Keratinocyte (primary cell): ENCODE results near the gene QPRT. TPM values are rescaled to one million over a fixed set of nuclear protein-coding genes. Genes with fewer than 3 reads are reported as not detected.

Source experiments
- DNase-seq: peaks from one replicate; pipeline ENCODE4 v3.0.0-alpha.2; 2011; ENCODE audit warnings: low read depth, missing footprints, low spot score
- FAIRE-seq: peaks from 2 replicates; lab custom pipeline; 2011; peaks lifted over from hg19 to GRCh38; lab: Jason Lieb, UNC
- H2AFZ ChIP-seq: 2 replicates; pipeline ENCODE4 v1.6.0; 2012; ENCODE audit warnings: low read length, control low read depth, inconsistent platforms; ENCODE audit not compliant: control insufficient read depth
- H3K27ac ChIP-seq: 2 replicates; pipeline ENCODE4 v1.5.1; 2011; ENCODE audit warnings: low read length; ENCODE audit not compliant: control insufficient read depth, insufficient read depth
- H3K27me3 ChIP-seq: 3 replicates; pipeline ENCODE4 v1.6.0; 2011; ENCODE audit warnings: low read length; ENCODE audit not compliant: control insufficient read depth, insufficient read depth; ENCODE audit errors: extremely low read depth
- H3K36me3 ChIP-seq, 2 experiments: 2 replicates in 1 of 2; 3 replicates in 1 of 2; pipeline ENCODE4 v1.5.1; 2011; ENCODE audit warnings: low read length in 2 of 2, mild to moderate bottlenecking in 1 of 2; ENCODE audit not compliant: control insufficient read depth in 2 of 2, insufficient read depth in 2 of 2; ENCODE audit errors: extremely low read depth in 1 of 2
- H3K4me1 ChIP-seq: 3 replicates; pipeline ENCODE4 v1.5.1; 2011; ENCODE audit warnings: low read length; ENCODE audit not compliant: control insufficient read depth, insufficient read depth; ENCODE audit errors: extremely low read depth
- H3K4me2 ChIP-seq: 3 replicates; pipeline ENCODE4 v1.6.0; 2011; ENCODE audit warnings: low read depth, low read length; ENCODE audit not compliant: control insufficient read depth, insufficient read depth; ENCODE audit errors: extremely low read depth
- H3K4me3 ChIP-seq, 3 experiments: fragments of 200-600 bp in 1 of 3; sonication (generic) in 1 of 3; 2 replicates in 2 of 3; 3 replicates in 1 of 3; pipeline ENCODE4 v1.5.1; 2011 to 2016; ENCODE audit warnings: low read length in 3 of 3, mild to moderate bottlenecking in 3 of 3, control low read depth in 2 of 3, inconsistent platforms in 1 of 3, low read depth in 1 of 3, mixed read lengths in 1 of 3, mixed run types in 1 of 3, moderate library complexity in 1 of 3; ENCODE audit not compliant: control insufficient read depth in 2 of 3, insufficient read depth in 2 of 3; ENCODE audit errors: extremely low read depth in 1 of 3
- H3K79me2 ChIP-seq: 2 replicates; pipeline ENCODE4 v1.6.0; 2012; ENCODE audit warnings: low read length; ENCODE audit not compliant: control insufficient read depth, insufficient read depth
- H3K9ac ChIP-seq: 3 replicates; pipeline ENCODE4 v1.6.0; 2011; ENCODE audit warnings: low read length; ENCODE audit not compliant: control insufficient read depth, insufficient read depth; ENCODE audit errors: extremely low read depth
- H3K9me1 ChIP-seq: 3 replicates; pipeline ENCODE4 v1.6.0; 2011; ENCODE audit warnings: low read length; ENCODE audit not compliant: control insufficient read depth, insufficient read depth; ENCODE audit errors: extremely low read depth
- H3K9me3 ChIP-seq: 2 replicates; pipeline ENCODE4 v1.5.1; 2012; ENCODE audit warnings: low read depth, low read length; ENCODE audit not compliant: control insufficient read depth
- H4K20me1 ChIP-seq: 3 replicates; pipeline ENCODE4 v1.6.0; 2011; ENCODE audit warnings: low read length; ENCODE audit not compliant: control insufficient read depth, insufficient read depth; ENCODE audit errors: extremely low read depth
- EZH2 ChIP-seq: IDR thresholded peaks from one replicate; pipeline ENCODE4 v1.6.1; 2012; ENCODE audit warnings: inconsistent platforms, mild to moderate bottlenecking, low read length, moderate library complexity
- dilution Hi-C: fragments of 300-500 bp; cut with MboI; formaldehyde crosslinking; loops from one replicate; pipeline ENCODE4 v1.7.0; 2020; ENCODE audit warnings: low sequenced_read_pairs; ENCODE audit not compliant: extremely low pct_ligation_motif_present
- polyA plus RNA-seq, 5 experiments: library from polyadenylated mRNA; depleted of rRNA in 3 of 5; stranded (reverse) in 3 of 5; stranded (forward) in 1 of 5; unstranded in 1 of 5; fragments of >200 nt; gene quantifications; 1 replicate in 1 of 5; 2 replicates in 3 of 5; 3 replicates in 1 of 5; pipeline versions ENCODE4 v1.2.1 to v1.2.3, GENCODE V29; 2011 to 2012; ENCODE audit warnings: missing spikeins in 2 of 5, low read depth in 1 of 5, low replicate concordance in 1 of 5
- TF ChIP-seq, protein P1 (sequence below), 3 experiments: IDR thresholded peaks in 1 of 3; conservative IDR thresholded peaks in 1 of 3; optimal IDR thresholded peaks in 1 of 3; 2 replicates in 2 of 3; 3 replicates in 1 of 3; pipeline versions ENCODE3 to v1.5.1; 2011; ENCODE audit warnings: low read length in 3 of 3, mild to moderate bottlenecking in 3 of 3, moderate library complexity in 2 of 3, control low read depth in 1 of 3, inconsistent platforms in 1 of 3; ENCODE audit not compliant: insufficient read depth in 2 of 3; ENCODE audit errors: extremely low read depth in 1 of 3

The QPRT gene
- polyA plus RNA-seq, 1 donor (not counting 4 experiments of a cell fraction or from before 2014, with no cell fraction given) = 8.8 TPM

DNA sequence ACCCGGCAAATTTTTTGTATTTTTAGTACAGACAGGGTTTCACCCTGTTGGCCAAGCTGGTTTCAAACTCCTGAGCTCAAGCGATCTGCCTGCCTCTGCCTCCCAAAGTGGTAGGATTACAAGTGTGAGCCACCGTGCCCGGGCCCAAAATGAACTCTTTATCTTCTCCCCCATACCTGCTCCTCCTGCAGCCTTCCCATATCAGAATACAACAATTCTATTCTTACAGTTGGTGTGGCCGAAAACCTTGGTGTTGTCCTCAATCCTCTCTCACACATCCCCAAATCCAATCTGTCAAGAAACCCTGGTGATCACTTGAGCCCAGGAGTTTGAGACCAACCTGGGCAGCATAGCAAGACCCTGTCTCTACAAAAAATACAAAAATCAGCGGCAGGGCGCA, 35.4 kb upstream of the QPRT start:
- Histone ChIP-seq H3K27ac (no peak overlapping the region), H3K36me3 (no peaks in the 10 kb centered on the region), H3K9me3 (no peaks in the 10 kb centered on the region), H3K4me1 (no peaks in the 10 kb centered on the region), H3K4me3 (no peak overlapping the region), H3K79me2 (no peaks in the 10 kb centered on the region), H4K20me1 (no peaks in the 10 kb centered on the region), H3K4me2 (no peak overlapping the region), H3K9ac (no peak overlapping the region), H2AFZ (no peak overlapping the region), H3K27me3 (no peaks in the 10 kb centered on the region), H3K9me1 (no peaks in the 10 kb centered on the region)
- TF ChIP-seq, protein P1, sequence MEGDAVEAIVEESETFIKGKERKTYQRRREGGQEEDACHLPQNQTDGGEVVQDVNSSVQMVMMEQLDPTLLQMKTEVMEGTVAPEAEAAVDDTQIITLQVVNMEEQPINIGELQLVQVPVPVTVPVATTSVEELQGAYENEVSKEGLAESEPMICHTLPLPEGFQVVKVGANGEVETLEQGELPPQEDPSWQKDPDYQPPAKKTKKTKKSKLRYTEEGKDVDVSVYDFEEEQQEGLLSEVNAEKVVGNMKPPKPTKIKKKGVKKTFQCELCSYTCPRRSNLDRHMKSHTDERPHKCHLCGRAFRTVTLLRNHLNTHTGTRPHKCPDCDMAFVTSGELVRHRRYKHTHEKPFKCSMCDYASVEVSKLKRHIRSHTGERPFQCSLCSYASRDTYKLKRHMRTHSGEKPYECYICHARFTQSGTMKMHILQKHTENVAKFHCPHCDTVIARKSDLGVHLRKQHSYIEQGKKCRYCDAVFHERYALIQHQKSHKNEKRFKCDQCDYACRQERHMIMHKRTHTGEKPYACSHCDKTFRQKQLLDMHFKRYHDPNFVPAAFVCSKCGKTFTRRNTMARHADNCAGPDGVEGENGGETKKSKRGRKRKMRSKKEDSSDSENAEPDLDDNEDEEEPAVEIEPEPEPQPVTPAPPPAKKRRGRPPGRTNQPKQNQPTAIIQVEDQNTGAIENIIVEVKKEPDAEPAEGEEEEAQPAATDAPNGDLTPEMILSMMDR (optimal IDR thresholded peaks at IDR 0.05 in 1 of 3, IDR thresholded peaks at IDR 0.05 in 1 of 3, conservative IDR thresholded peaks at IDR 0.05 in 1 of 3; ENCODE audit: extremely low read depth in 1 of 3, insufficient read depth in 2 of 3, low read length in 3 of 3) = no peak
- TF ChIP-seq EZH2 = no peak
- no peak for DNase-seq
- dilution Hi-C loops = no loop called here
- FAIRE-seq = no peak

DNA sequence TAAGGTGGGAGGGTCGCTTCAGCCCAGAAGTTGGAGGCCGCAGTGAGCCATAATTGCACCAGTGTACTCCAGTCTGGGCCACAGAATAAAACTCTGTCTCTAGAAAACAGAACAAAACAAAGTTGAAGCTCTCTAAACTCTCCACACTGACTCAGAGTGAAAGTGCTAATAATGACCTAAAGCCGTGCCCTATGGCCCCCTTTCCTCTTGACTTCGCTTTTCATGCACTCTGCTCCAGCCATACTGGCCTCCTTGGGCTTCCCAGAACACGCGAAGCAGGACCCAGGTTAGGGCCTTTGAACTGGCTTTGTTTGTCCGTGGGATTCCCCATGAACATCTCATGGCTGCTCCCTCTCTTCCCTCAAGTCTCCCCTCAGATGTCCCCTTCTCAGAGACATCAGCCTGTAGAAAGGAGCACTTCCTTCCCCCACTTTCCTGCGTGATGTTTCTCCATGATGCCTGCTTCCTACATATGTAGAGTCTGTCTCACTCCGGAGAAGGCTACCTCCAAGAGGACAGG, 34.6 kb upstream of the QPRT start:
- DNase-seq (no peak), FAIRE-seq (no peak)
- Histone ChIP-seq H3K4me1 (no peaks in the 10 kb centered on the region), H3K9me1 (no peaks in the 10 kb centered on the region), H3K9ac (no peak overlapping the region), H3K79me2 (no peaks in the 10 kb centered on the region), H3K27me3 (no peaks in the 10 kb centered on the region), H3K4me3 (no peak overlapping the region), H3K4me2 (no peak overlapping the region), H3K36me3 (no peaks in the 10 kb centered on the region), H4K20me1 (no peaks in the 10 kb centered on the region), H3K27ac (no peak overlapping the region), H2AFZ (no peak overlapping the region), H3K9me3 (no peaks in the 10 kb centered on the region)
- dilution Hi-C loops = no loop called here
- TF ChIP-seq, protein P1 (optimal IDR thresholded peaks at IDR 0.05 in 1 of 3, IDR thresholded peaks at IDR 0.05 in 1 of 3, conservative IDR thresholded peaks at IDR 0.05 in 1 of 3; ENCODE audit: extremely low read depth in 1 of 3, insufficient read depth in 2 of 3, low read length in 3 of 3) = no peak
- no peak for TF ChIP-seq EZH2
